ENCODE data around the gene TRPV2. TPM values are rescaled to one million over a fixed set of nuclear protein-coding genes. Genes with fewer than 3 reads are reported as not detected.
A peak's percentile ranks its signal among the peaks of the same experiment; 100 is the strongest.
"Not testable (repeated sequence)": the region's sequence is repeated elsewhere in the genome, so short reads cannot be mapped to it uniquely, and the experiment has no call there.

The TRPV2 gene
- total RNA-seq, 4 donors from 2014 or later = 2.9 to 4.4 (median 3.4) TPM

DNA sequence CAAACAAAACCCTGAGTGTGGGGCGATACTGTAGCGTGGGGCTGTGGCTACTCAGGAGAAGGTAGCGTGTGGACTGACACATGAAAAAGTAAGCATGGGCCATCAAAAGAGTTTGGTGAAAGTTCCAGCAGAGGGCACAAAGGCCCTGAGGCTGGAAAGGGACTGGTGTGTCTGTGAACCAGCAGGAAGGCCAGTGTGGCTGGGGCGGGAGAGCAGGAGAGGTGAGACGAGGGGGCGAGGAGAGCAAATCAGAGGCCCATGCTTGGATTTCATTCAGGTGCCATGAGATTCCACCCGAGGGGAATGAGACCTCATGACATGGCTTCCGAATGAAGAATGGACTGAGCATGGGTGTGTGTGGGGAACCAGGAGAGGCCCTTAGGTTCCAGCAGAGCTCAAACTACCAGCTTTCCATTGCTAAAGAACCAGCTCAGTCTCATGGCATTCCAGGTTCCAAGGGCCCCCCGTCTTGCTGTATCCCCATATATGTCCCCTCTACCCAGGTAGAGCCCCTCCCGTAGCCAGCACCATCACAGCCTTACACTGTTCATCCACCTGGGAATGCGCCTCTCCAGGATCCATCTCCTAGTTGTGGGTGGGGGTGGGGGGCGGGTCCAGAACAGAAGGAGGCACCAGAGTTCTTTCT, 31.1 kb downstream of the TRPV2 start:
- TF ChIP-seq POLR2A (IDR thresholded peaks at IDR 0.05) = no peak
- TF ChIP-seq, protein P1, sequence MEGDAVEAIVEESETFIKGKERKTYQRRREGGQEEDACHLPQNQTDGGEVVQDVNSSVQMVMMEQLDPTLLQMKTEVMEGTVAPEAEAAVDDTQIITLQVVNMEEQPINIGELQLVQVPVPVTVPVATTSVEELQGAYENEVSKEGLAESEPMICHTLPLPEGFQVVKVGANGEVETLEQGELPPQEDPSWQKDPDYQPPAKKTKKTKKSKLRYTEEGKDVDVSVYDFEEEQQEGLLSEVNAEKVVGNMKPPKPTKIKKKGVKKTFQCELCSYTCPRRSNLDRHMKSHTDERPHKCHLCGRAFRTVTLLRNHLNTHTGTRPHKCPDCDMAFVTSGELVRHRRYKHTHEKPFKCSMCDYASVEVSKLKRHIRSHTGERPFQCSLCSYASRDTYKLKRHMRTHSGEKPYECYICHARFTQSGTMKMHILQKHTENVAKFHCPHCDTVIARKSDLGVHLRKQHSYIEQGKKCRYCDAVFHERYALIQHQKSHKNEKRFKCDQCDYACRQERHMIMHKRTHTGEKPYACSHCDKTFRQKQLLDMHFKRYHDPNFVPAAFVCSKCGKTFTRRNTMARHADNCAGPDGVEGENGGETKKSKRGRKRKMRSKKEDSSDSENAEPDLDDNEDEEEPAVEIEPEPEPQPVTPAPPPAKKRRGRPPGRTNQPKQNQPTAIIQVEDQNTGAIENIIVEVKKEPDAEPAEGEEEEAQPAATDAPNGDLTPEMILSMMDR (IDR thresholded peaks at IDR 0.05 in 4 of 5, conservative IDR thresholded peaks at IDR 0.05 in 1 of 5) = no peak
- no peak for ATAC-seq
- in situ Hi-C loops (cut with MboI; ENCODE audit: low sequenced_read_pairs in 4 of 4) = no loop called here
- Histone ChIP-seq H3K27me3 (no peaks in the 10 kb centered on the region), H3K36me3 (peaks cover 0 to 31% of the 10 kb centered on the region in 2 donors), H3K4me1 (peaks cover 0 to 7% of the 10 kb centered on the region in 2 donors), H3K9me3 (no peaks in the 10 kb centered on the region), H3K27ac (peak overlapping the region in 1 of 4 donors; percentile 18), H3K4me3 (no peak overlapping the region)
- no peak for DNase-seq
- intact Hi-C loops (cut with DNase I; ENCODE audit: low total_unique reads) = no loop called here

DNA sequence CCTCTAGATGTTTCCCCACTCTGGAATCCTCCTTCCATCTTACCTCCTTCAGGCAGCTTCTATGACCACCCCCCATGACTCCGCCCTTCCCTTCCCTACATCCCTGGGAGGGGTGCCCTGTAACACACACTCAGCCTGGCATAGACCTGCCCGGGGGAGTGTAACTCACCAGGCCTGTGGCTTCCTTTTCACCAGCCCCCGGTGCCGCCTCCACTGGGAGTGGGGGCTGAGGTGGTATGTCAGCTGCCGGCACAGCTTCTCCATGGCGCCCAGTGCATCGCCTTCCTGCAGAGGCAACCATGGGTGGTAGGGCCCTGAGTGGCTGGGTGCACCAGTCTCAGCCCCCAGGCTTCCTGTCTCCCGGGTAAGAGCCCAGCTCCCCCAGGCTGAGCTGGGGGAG, 32.3 kb downstream of the TRPV2 start:
- peaks cover 0 to 19% of the 10 kb centered on the region in 2 donors for H3K36me3 ChIP-seq
- H3K27me3 ChIP-seq = no peaks in the 10 kb centered on the region
- in situ Hi-C loops (cut with MboI; ENCODE audit: low sequenced_read_pairs in 4 of 4) (no loop called here), intact Hi-C loops (cut with DNase I; ENCODE audit: low total_unique reads) (no loop called here)
- no peak overlapping the region for H3K27ac ChIP-seq
- H3K9me3 ChIP-seq = no peaks in the 10 kb centered on the region
- peaks cover 0 to 7% of the 10 kb centered on the region in 2 donors for H3K4me1 ChIP-seq
- no peak for DNase-seq
- TF ChIP-seq POLR2A (IDR thresholded peaks at IDR 0.05) = no peak
- TF ChIP-seq, protein P1 (IDR thresholded peaks at IDR 0.05 in 4 of 5, conservative IDR thresholded peaks at IDR 0.05 in 1 of 5) = no peak
- no peak for ATAC-seq
- H3K4me3 ChIP-seq = no peak overlapping the region

DNA sequence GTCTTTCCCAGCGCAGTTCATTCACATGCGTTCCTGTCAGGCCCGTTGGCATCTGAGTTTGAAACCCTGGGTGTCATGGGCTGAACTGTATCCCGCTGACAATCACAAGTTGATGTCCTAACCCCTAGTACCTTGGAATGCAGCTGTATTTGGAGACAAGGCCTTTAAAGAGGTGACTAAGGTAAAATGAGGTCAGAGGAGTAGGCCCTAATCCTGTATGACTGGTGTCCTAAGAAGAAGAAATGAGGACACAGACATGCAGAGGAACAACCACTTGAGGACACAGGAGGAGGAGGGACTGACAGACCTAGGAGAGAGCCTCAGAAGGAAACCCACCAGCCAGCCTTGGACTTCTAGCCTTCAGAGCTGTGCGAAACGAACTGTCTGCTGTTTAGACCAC, 33.1 kb downstream of the TRPV2 start:
- Histone ChIP-seq H3K9me3 (no peaks in the 10 kb centered on the region), H3K27me3 (no peaks in the 10 kb centered on the region), H3K4me1 (peaks cover 0 to 7% of the 10 kb centered on the region in 2 donors), H3K4me3 (no peak overlapping the region), H3K27ac (no peak overlapping the region), H3K36me3 (peaks cover 0 to 11% of the 10 kb centered on the region in 2 donors)
- TF ChIP-seq, protein P1 (IDR thresholded peaks at IDR 0.05 in 4 of 5, conservative IDR thresholded peaks at IDR 0.05 in 1 of 5) = no peak
- no peak for TF ChIP-seq POLR2A (IDR thresholded peaks at IDR 0.05)
- ATAC-seq (peak in 1 of 2 donors; percentile 21), DNase-seq (no peak)
- intact Hi-C loops (cut with DNase I; ENCODE audit: low total_unique reads) (no loop called here), in situ Hi-C loops (cut with MboI; ENCODE audit: low sequenced_read_pairs in 4 of 4) (no loop called here)

DNA sequence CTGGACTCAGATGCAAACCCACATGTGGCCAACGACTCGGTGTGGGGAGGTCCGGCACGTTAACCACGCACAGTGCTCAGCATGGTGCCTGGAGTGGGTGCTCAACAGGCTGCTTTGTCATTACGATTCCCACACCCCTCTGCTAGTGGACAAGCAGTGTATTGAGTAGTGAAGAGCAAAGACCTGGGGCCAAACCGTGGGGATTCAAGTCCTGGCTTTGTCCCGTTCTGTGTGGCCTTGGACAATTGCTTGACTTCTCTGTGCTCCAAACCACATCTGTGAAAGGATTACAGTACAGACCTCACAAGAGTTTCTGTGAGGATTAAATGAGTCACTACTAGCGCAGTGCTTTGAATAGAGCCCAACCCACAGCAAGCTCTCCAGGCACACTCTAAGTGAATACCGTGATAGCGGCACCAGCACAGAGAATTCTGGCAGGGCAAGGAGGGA, 33.8 kb downstream of the TRPV2 start:
- intact Hi-C loops (cut with DNase I; ENCODE audit: low total_unique reads) (no loop called here), in situ Hi-C loops (cut with MboI; ENCODE audit: low sequenced_read_pairs in 4 of 4) (no loop called here)
- TF ChIP-seq POLR2A (IDR thresholded peaks at IDR 0.05) = no peak
- Histone ChIP-seq H3K27ac (no peak overlapping the region), H3K4me3 (no peak overlapping the region), H3K36me3 (peaks cover 0 to 5% of the 10 kb centered on the region in 2 donors), H3K9me3 (no peaks in the 10 kb centered on the region), H3K27me3 (no peaks in the 10 kb centered on the region), H3K4me1 (peaks cover 0 to 7% of the 10 kb centered on the region in 2 donors)
- ATAC-seq (no peak), DNase-seq (no peak)

DNA sequence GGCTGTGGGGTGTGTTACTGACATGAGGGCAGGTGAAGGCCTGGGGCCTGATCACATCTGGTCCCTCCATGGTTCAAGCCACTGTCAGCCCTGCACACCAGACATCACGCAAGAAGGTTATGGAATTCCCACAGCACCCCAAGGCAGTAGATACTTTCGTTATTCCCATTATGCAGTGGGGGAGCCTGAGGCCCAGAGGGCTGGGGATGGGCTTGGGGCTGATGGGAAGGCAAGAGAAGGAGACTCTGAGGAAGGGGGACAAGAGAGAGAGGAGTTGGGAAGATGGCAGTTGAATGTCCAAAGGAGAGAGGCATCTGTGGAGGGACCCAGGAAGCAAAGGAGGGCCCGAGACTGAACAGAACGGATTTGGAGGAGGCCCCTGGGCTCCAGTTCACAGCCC, 34.7 kb downstream of the TRPV2 start:
- Histone ChIP-seq H3K4me3 (no peak overlapping the region), H3K4me1 (peaks cover 0 to 7% of the 10 kb centered on the region in 2 donors), H3K9me3 (no peaks in the 10 kb centered on the region), H3K36me3 (no peaks in the 10 kb centered on the region), H3K27me3 (no peaks in the 10 kb centered on the region), H3K27ac (no peak overlapping the region)
- TF ChIP-seq POLR2A (IDR thresholded peaks at IDR 0.05) = no peak
- TF ChIP-seq, protein P1 (IDR thresholded peaks at IDR 0.05 in 4 of 5, conservative IDR thresholded peaks at IDR 0.05 in 1 of 5) = no peak
- DNase-seq (no peak), ATAC-seq (no peak)
- intact Hi-C loops (cut with DNase I; ENCODE audit: low total_unique reads) (no loop called here), in situ Hi-C loops (cut with MboI; ENCODE audit: low sequenced_read_pairs in 4 of 4) (loop anchor here (5.0 to 10.0 kb wide), 3 partner anchors 65 to 72 kb away; no protein-coding TSS in a partner anchor)

DNA sequence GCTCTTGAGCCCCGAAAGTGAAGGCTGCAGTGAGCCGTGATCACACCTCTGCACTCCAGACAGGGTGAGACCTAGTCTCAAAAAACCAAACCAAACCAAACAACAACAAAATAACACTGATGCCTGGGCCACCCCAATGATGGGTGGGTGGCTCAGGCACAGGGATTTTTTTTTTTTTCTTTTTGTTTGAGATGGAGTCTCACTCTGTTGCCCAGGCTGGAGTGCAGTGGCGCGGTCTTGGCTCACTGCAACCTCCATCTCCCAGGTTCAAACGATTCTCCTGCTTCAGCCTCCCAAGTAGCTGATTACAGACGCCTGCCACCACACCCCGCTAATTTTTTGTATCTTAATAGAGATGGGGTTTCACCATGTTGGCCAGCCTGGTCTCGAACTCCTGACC, 36.9 kb downstream of the TRPV2 start:
- H3K27me3 ChIP-seq; ATAC-seq; DNase-seq; H3K4me1 ChIP-seq; H3K27ac ChIP-seq; H3K4me3 ChIP-seq; intact Hi-C loops (cut with DNase I; ENCODE audit: low total_unique reads); H3K9me3 ChIP-seq; H3K36me3 ChIP-seq: not testable (repeated sequence)
- in situ Hi-C loops (cut with MboI; ENCODE audit: low sequenced_read_pairs in 4 of 4) = loop anchor here (5.0 to 10.0 kb wide), 3 partner anchors 63 to 70 kb away; no protein-coding TSS in a partner anchor
